PC-3 (cell line): Measurements from ENCODE around the gene RECQL5.

Experiments used
- CTCF ChIP-seq: fragments of 300-600 bp; sonication (generic); conservative IDR thresholded peaks from 2 replicates; pipeline ENCODE4 v1.5.1; 2017; ENCODE audit warnings: antibody characterized with exemption, low read depth, mild to moderate bottlenecking, low read length
- EZH2 ChIP-seq: fragments of 300-600 bp; sonication (generic); IDR thresholded peaks from one replicate; pipeline ENCODE4 v1.6.1; 2017; ENCODE audit warnings: antibody characterized with exemption, mild to moderate bottlenecking, low read length; ENCODE audit not compliant: unreplicated experiment

GRCh38 chr17:75638893-75639292 lies 28.1 kb downstream of the RECQL5 start:
- TF ChIP-seq CTCF: no peak
- TF ChIP-seq EZH2: no peak
